ENCODE measurements around the gene TALDO1.

DNA sequence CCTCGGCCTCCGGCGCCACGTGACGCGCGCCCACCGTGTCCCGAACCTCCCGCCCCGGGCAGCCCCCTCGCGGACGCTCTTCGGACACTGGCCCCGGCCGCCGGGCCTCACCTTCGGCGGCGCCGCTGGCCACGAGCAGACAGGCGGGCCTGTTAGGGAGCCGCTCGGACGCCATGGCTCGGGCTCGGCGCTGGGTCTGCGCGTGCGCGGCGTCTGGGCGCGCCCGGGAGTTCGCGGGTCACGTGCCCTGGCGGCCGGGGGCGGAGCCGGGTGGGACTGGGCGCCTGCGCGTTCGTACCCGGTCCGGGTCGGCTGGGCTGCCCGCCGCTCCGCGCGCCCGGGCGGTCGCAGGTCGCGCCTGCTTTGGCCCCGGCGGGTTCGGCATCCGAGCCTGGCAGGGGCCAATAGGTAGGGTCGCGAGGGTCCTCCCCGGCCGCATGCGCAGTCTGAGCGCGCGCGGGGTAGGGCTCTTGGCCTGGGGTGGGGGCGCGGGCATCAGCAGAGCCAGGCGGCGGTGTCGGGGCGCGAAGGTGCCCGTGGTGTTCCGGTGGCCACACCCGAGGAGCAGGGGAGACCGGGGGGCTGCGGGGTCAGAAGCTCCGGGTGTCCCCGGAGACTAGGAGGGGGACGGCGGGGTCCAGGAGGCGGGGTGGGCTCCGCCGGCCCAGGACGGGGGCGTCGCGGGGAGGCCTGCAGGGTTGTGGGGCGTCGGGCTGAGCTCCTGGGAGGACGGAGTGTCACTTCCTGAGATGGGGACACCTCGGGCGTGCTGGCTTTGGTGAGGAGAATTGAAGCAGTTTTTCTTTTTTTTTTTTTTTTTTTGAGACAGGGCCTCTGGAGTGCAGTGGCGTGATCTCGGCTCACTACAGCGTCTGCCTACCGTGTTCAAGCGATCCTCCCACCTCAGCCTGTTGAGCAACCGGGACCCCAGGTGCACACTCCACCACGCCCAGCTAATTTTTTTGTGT, 30.3 kb downstream of the TALDO1 start, which contains the start of gene GATD1:
- TF ChIP-seq, protein P1, sequence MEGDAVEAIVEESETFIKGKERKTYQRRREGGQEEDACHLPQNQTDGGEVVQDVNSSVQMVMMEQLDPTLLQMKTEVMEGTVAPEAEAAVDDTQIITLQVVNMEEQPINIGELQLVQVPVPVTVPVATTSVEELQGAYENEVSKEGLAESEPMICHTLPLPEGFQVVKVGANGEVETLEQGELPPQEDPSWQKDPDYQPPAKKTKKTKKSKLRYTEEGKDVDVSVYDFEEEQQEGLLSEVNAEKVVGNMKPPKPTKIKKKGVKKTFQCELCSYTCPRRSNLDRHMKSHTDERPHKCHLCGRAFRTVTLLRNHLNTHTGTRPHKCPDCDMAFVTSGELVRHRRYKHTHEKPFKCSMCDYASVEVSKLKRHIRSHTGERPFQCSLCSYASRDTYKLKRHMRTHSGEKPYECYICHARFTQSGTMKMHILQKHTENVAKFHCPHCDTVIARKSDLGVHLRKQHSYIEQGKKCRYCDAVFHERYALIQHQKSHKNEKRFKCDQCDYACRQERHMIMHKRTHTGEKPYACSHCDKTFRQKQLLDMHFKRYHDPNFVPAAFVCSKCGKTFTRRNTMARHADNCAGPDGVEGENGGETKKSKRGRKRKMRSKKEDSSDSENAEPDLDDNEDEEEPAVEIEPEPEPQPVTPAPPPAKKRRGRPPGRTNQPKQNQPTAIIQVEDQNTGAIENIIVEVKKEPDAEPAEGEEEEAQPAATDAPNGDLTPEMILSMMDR (IDR thresholded peaks at IDR 0.05; ENCODE audit: low read length) = no peak
- no peak for TF ChIP-seq EZH2 (IDR thresholded peaks at IDR 0.05; ENCODE audit: borderline replicate concordance, low read length)
